ENCODE results near the gene FRMD4A. TPM values are rescaled to one million over a fixed set of nuclear protein-coding genes. Genes with fewer than 3 reads are reported as not detected.

FRMD4A gene
- total and polyA plus RNA-seq, 2 of the 4 experiments (the other 2 are of a cell fraction), result 30.3 to 68.8 TPM

DNA sequence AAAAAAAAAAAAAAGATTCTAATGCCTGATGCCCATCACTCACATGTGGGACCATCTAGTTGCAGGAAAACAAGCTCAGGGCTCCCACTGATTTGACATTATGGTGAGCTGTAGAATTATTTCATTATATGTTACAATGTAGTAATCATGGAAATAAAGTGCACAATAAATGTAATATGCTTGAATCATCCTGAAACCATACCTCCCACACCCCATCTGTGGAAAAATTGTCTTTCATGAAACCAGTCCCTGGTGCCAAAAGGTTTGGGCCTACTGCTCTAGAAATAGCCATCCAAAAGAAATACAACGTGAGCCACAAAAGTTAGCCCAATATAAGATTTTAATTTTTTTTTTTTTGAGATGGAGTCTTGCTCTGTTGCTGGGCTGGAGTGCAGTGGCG is 478.8 kb downstream of the FRMD4A start:
- Histone ChIP-seq H2BK20ac (ENCODE audit: low read depth, low read length) (no peak overlapping the region), H2BK15ac (ENCODE audit: low read depth, low read length) (no peak overlapping the region), H3K9me1 (ENCODE audit: insufficient read depth, low read length) (peaks cover 16% of the 10 kb centered on the region), H3K56ac (ENCODE audit: extremely low read depth, insufficient read depth, low read length) (no peak overlapping the region), H3K4ac (ENCODE audit: low read depth, low read length) (no peak overlapping the region), H4K8ac (ENCODE audit: low read depth in 2 of 2, low read length in 2 of 2) (no peak overlapping the region), H4K91ac (ENCODE audit: insufficient read depth, low read depth, low read length) (no peak overlapping the region), H3K27me3 (ENCODE audit: control insufficient read depth, insufficient read depth, low read length) (no peaks in the 10 kb centered on the region), H3K14ac (replicated peaks; ENCODE audit: low read depth, low read length) (no peak overlapping the region), H3K27ac (ENCODE audit: insufficient read depth, low read length) (no peak overlapping the region), H3K4me2 (ENCODE audit: low read depth, low read length) (no peak overlapping the region), H3K9me3 (ENCODE audit: control insufficient read depth, insufficient read depth, low read length) (no peaks in the 10 kb centered on the region), H3K18ac (ENCODE audit: low read depth, low read length) (no peak overlapping the region), H2AK9ac (replicated peaks; ENCODE audit: low read depth, low read length, poor library complexity) (no peak overlapping the region), H4K5ac (ENCODE audit: low read depth, low read length) (no peak overlapping the region), H2AFZ (replicated peaks; ENCODE audit: low read length, poor library complexity) (no peak overlapping the region), H2BK5ac (ENCODE audit: low read depth, low read length, poor library complexity, severe bottlenecking) (no peak overlapping the region), H3K36me3 (ENCODE audit: control insufficient read depth, insufficient read depth, low read length) (0 out of 2 replicates have a peak, but pooled peaks cover 3% of the 10 kb centered on the region), H3K4me3 (ENCODE audit: insufficient read depth, low read depth, low read length) (no peak overlapping the region), H4K20me1 (ENCODE audit: insufficient read depth, low read length) (no peaks in the 10 kb centered on the region), H2BK120ac (ENCODE audit: low read depth, low read length) (no peak overlapping the region), H3K9ac (ENCODE audit: low read depth, low read length) (no peak overlapping the region), H2AK5ac (ENCODE audit: low read depth, low read length) (no peak overlapping the region), H3K79me1 (ENCODE audit: low read depth in 1 of 2, low read length in 2 of 2) (peaks cover 37 to 72% of the 10 kb centered on the region in 2 experiments), H3K23ac (ENCODE audit: low read depth, low read length) (no peak overlapping the region), H3K4me1 (ENCODE audit: control insufficient read depth, insufficient read depth, low read length) (peaks cover 3% of the 10 kb centered on the region)
- in situ Hi-C loops (cut with MboI; ENCODE audit: low sequenced_read_pairs), result no loop called here
- DNase-seq, result no peak
- no peak for TF ChIP-seq RAD21 (IDR thresholded peaks at IDR 0.05; ENCODE audit: low read length)
- TF ChIP-seq FOS (IDR thresholded peaks at IDR 0.05; ENCODE audit: low read depth, low read length), result no peak
- no peak for TF ChIP-seq MAZ (IDR thresholded peaks at IDR 0.05; ENCODE audit: borderline replicate concordance, low read depth, low read length)
- TF ChIP-seq MAFK (IDR thresholded peaks at IDR 0.05; ENCODE audit: low read depth, low read length), result no peak
- TF ChIP-seq RCOR1 (IDR thresholded peaks at IDR 0.05; ENCODE audit: insufficient replicate concordance, low read length), result no peak
- no peak for TF ChIP-seq CTCF (conservative IDR thresholded peaks at IDR 0.05; ENCODE audit: low read depth, low read length)
- no peak for TF ChIP-seq ELK1 (IDR thresholded peaks at IDR 0.05; ENCODE audit: borderline replicate concordance, low read depth, low read length)
- TF ChIP-seq MXI1 (IDR thresholded peaks at IDR 0.05; ENCODE audit: borderline replicate concordance, low read depth, low read length), result no peak
- TF ChIP-seq BHLHE40 (IDR thresholded peaks at IDR 0.05; ENCODE audit: low read depth, low read length), result no peak
- no peak for TF ChIP-seq CEBPB (IDR thresholded peaks at IDR 0.05; ENCODE audit: low read depth, low read length)
- TF ChIP-seq NFE2L2 (IDR thresholded peaks at IDR 0.05; ENCODE audit: low read depth, low read length), result no peak
- no peak for TF ChIP-seq POLR2A (IDR thresholded peaks at IDR 0.05; ENCODE audit: low read depth, low read length)
- TF ChIP-seq SMC3 (IDR thresholded peaks at IDR 0.05; ENCODE audit: low read depth, low read length), result no peak
- no peak for TF ChIP-seq CHD1 (IDR thresholded peaks at IDR 0.05; ENCODE audit: low read depth, low read length)
- no TSS peak for BruUV-seq (replicated peaks)
- intact Hi-C loops (cut with micrococcal nuclease), result no loop called here
- ATAC-seq (ENCODE audit: low read depth), result no peak
- WGBS, 2 experiments (ENCODE audit: extremely low coverage in 2 of 2, insufficient read length in 1 of 2), result no CpG with 5 or more reads among the region's 2 CpGs
- ChIA-PET CTCF (interaction anchor here (0.7 kb wide), 1 partner anchor 24 kb away, joined by 4 read pairs; no protein-coding TSS in a partner anchor), POLR2A (ENCODE audit: unreplicated experiment) (no interaction called here)
- dilution Hi-C loops (cut with HindIII; ENCODE audit: low sequenced_read_pairs, unreplicated experiment), result no loop called here

Data from IMR-90 (cell line).